GM21723 (cell line): Measurements from ENCODE around the gene TSPAN18.

Experiments
- ATAC-seq: cut with Tn5 transposase; IDR thresholded peaks from one replicate; pipeline ENCODE4 v1.9.1; 2021; ENCODE audit warnings: mild to moderate bottlenecking, moderate library complexity; ENCODE audit not compliant: unreplicated experiment

Gene TSPAN18

GRCh38 chr11:44795803-44796535, 69.2 kb downstream of the TSPAN18 start:
- ATAC-seq: no peak

GRCh38 chr11:44797051-44797450, 70.3 kb downstream of the TSPAN18 start:
- ATAC-seq: no peak

- no peak for ATAC-seq
These were observed 71.3 kb downstream of the TSPAN18 start for GRCh38 chr11:44797886-44798606.

- ATAC-seq: no peak
These were observed 71.8 kb downstream of the TSPAN18 start for GRCh38 chr11:44798607-44798972.

GRCh38 chr11:44799012-44799411, 72.2 kb downstream of the TSPAN18 start:
- ATAC-seq: no peak

- no peak for ATAC-seq
These were observed 75.6 kb downstream of the TSPAN18 start for GRCh38 chr11:44802347-44802746.

GRCh38 chr11:44803009-44803408, 76.2 kb downstream of the TSPAN18 start:
- ATAC-seq: no peak

- ATAC-seq: no peak
These were observed 78.0 kb downstream of the TSPAN18 start for GRCh38 chr11:44804449-44805437.

- no peak for ATAC-seq
These were observed 78.8 kb downstream of the TSPAN18 start for GRCh38 chr11:44805596-44805995.

- ATAC-seq: no peak
These were observed 81.4 kb downstream of the TSPAN18 start for GRCh38 chr11:44808053-44808753.

- no peak for ATAC-seq
These were observed 82.5 kb downstream of the TSPAN18 start for GRCh38 chr11:44809283-44809682.

- no peak for ATAC-seq
These were observed 85.2 kb downstream of the TSPAN18 start for GRCh38 chr11:44811841-44812448.

GRCh38 chr11:44812971-44813370, 86.2 kb downstream of the TSPAN18 start:
- ATAC-seq: no peak

GRCh38 chr11:44813401-44813800, 86.6 kb downstream of the TSPAN18 start:
- ATAC-seq: no peak

- no peak for ATAC-seq
These were observed 88.3 kb downstream of the TSPAN18 start for GRCh38 chr11:44814881-44815592.

- ATAC-seq: no peak
These were observed 89.2 kb downstream of the TSPAN18 start for GRCh38 chr11:44815917-44816456.

- ATAC-seq: no peak
These were observed 90.0 kb downstream of the TSPAN18 start for GRCh38 chr11:44816761-44817160.

- no peak for ATAC-seq
These were observed 90.6 kb downstream of the TSPAN18 start for GRCh38 chr11:44817207-44817949.

- no peak for ATAC-seq
These were observed 91.3 kb downstream of the TSPAN18 start for GRCh38 chr11:44818110-44818509.
